GM18526 (cell line): ENCODE data around the gene LDLRAD1.

Source experiments
- POLR2A ChIP-seq: IDR thresholded peaks from 3 replicates; pipeline ENCODE4 v1.6.1; 2011; ENCODE audit not compliant: insufficient read length; ENCODE audit errors: extremely low read depth

Gene LDLRAD1

GRCh38 chr1:54003249-54003646 lies 14.7 kb downstream of the LDLRAD1 start:
- no peak for TF ChIP-seq POLR2A

- TF ChIP-seq POLR2A, result no peak
Measured at GRCh38 chr1:54002544-54003248, 15.3 kb downstream of the LDLRAD1 start.

- no peak for TF ChIP-seq POLR2A
Measured at GRCh38 chr1:54001591-54001990, 16.4 kb downstream of the LDLRAD1 start.

- no peak for TF ChIP-seq POLR2A
Measured at GRCh38 chr1:53999920-54000319, 18.1 kb downstream of the LDLRAD1 start.

- no peak for TF ChIP-seq POLR2A
Measured at GRCh38 chr1:53998223-53998622, 19.8 kb downstream of the LDLRAD1 start.

- no peak for TF ChIP-seq POLR2A
Measured at GRCh38 chr1:53995683-53996082, 22.3 kb downstream of the LDLRAD1 start.

- TF ChIP-seq POLR2A, result no peak
Measured at GRCh38 chr1:53992085-53992874, 25.7 kb downstream of the LDLRAD1 start.

- TF ChIP-seq POLR2A, result no peak
Measured at GRCh38 chr1:53987880-53988279, 30.1 kb downstream of the LDLRAD1 start.

GRCh38 chr1:53986458-53986857 lies 31.5 kb downstream of the LDLRAD1 start:
- no peak for TF ChIP-seq POLR2A

GRCh38 chr1:53984726-53985125 lies 33.3 kb downstream of the LDLRAD1 start:
- TF ChIP-seq POLR2A, result no peak

GRCh38 chr1:53982763-53983104 lies 35.3 kb downstream of the LDLRAD1 start:
- no peak for TF ChIP-seq POLR2A

- TF ChIP-seq POLR2A, result no peak
Measured at GRCh38 chr1:53982034-53982762, 35.8 kb downstream of the LDLRAD1 start.

GRCh38 chr1:53981220-53981619 lies 36.8 kb downstream of the LDLRAD1 start:
- TF ChIP-seq POLR2A, result no peak

- no peak for TF ChIP-seq POLR2A
Measured at GRCh38 chr1:53979712-53980450, 38.1 kb downstream of the LDLRAD1 start.

- TF ChIP-seq POLR2A, result no peak
Measured at GRCh38 chr1:53975861-53976260, 42.1 kb downstream of the LDLRAD1 start.

- TF ChIP-seq POLR2A, result no peak
Measured at GRCh38 chr1:53971718-53972117, 46.3 kb downstream of the LDLRAD1 start.

- TF ChIP-seq POLR2A, result no peak
Measured at GRCh38 chr1:53968125-53968513, 49.9 kb downstream of the LDLRAD1 start.
